OCI-LY7 (cell line): ENCODE data around the gene SREBF1.

ENCODE experiments used
- EZH2phosphoT487 ChIP-seq: fragments of 200-600 bp; sonication (generic); IDR thresholded peaks from 2 replicates; pipeline ENCODE4 v1.6.1; 2018; ENCODE audit warnings: low read depth, borderline replicate concordance, mild to moderate bottlenecking, mixed run types, antibody characterized with exemption, low read length, moderate library complexity, mixed read lengths
- TF ChIP-seq, protein P1 (sequence below): fragments of 200-600 bp; sonication (generic); conservative IDR thresholded peaks from 2 replicates; pipeline ENCODE4 v1.5.1; 2014; ENCODE audit warnings: mild to moderate bottlenecking, antibody characterized with exemption, low read length, moderate library complexity, mixed read lengths

GRCh38 chr17:17763136-17763535 lies 73.7 kb downstream of the SREBF1 start:
- TF ChIP-seq, protein P1, sequence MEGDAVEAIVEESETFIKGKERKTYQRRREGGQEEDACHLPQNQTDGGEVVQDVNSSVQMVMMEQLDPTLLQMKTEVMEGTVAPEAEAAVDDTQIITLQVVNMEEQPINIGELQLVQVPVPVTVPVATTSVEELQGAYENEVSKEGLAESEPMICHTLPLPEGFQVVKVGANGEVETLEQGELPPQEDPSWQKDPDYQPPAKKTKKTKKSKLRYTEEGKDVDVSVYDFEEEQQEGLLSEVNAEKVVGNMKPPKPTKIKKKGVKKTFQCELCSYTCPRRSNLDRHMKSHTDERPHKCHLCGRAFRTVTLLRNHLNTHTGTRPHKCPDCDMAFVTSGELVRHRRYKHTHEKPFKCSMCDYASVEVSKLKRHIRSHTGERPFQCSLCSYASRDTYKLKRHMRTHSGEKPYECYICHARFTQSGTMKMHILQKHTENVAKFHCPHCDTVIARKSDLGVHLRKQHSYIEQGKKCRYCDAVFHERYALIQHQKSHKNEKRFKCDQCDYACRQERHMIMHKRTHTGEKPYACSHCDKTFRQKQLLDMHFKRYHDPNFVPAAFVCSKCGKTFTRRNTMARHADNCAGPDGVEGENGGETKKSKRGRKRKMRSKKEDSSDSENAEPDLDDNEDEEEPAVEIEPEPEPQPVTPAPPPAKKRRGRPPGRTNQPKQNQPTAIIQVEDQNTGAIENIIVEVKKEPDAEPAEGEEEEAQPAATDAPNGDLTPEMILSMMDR, result no peak
- no peak for TF ChIP-seq EZH2phosphoT487
